Prostate gland (tissue), 2 donors: ENCODE data around the gene CSNK1D.

Experiments used
- CTCF ChIP-seq, 4 experiments: fragments of 200-600 bp in 2 of 4; fragments of 450-650 bp in 2 of 4; sonication (generic) in 2 of 4; IDR thresholded peaks; 1 replicate in 3 of 4; 2 replicates in 1 of 4; pipeline ENCODE4 v1.5.1; 2016 to 2019; ENCODE audit warnings: antibody characterized with exemption in 4 of 4, mild to moderate bottlenecking in 2 of 4, moderate library complexity in 2 of 4
- POLR2A ChIP-seq: fragments of 450-650 bp; IDR thresholded peaks from one replicate; pipeline ENCODE4 v1.6.1; 2016; ENCODE audit warnings: antibody characterized with exemption, mild to moderate bottlenecking

DNA sequence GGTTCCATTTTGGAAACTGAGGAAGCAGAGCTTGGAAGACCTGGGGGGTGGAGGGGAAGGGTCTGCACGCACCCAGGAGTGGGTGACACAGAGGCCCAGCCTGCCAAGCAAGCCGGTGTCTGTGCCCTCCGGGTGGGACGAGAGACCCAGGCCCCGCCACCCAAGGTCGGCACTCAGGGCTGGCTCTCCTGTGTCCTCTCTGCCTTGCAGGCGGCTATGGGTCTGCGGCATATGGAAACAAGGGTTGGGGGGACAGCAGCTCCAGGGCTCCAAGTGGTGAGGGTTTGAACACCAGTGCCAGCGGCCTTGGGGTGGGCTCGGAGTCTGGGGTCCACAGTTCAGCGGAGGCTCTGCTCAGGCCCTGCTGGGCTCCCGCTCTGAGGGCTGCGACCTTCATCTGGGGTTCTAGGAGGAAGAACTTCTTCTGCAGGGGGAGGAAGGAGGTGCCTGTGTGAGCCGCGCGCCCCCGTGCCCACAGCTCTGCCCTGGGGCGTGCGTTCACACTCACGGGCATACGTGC lies 48.5 kb upstream of the CSNK1D start:
- no peak for TF ChIP-seq CTCF (IDR thresholded peaks at IDR 0.05)
- no peak for TF ChIP-seq POLR2A
